ENCODE measurements around the gene CLCN4. TPM values are rescaled to one million over a fixed set of nuclear protein-coding genes. Genes with fewer than 3 reads are reported as not detected.

The CLCN4 gene
- total RNA-seq, 1 donor = 14.1 TPM

GRCh38 chrX:10178866-10179463, 22.2 kb downstream of the CLCN4 start:
- no peak overlapping the region for H3K4me3 ChIP-seq (ENCODE audit: insufficient read depth, low read length)
- H3K9me3 ChIP-seq (ENCODE audit: low read depth, low read length) = no peaks in the 10 kb centered on the region
- DNase-seq (ENCODE audit: insufficient read length, low spot score, missing footprints) = no peak
- no peaks in the 10 kb centered on the region for H3K79me2 ChIP-seq (ENCODE audit: insufficient read depth, low read length)
- no peak overlapping the region for H3K4me2 ChIP-seq (ENCODE audit: insufficient read depth, low read length)
- no peak overlapping the region for H3K27ac ChIP-seq (ENCODE audit: low read depth, low read length)
- no peaks in the 10 kb centered on the region for H4K20me1 ChIP-seq (ENCODE audit: insufficient read depth, low read length)
- H3K4me1 ChIP-seq (ENCODE audit: insufficient read depth, low read length) = peaks cover 11% of the 10 kb centered on the region
- H3K27me3 ChIP-seq (ENCODE audit: insufficient read depth, low read length) = no peaks in the 10 kb centered on the region
- H3K36me3 ChIP-seq (ENCODE audit: insufficient read depth, low read length) = no peaks in the 10 kb centered on the region
- no peak for TF ChIP-seq CTCF (IDR thresholded peaks at IDR 0.05; ENCODE audit: extremely low read depth, low read depth, low read length)
- no peak overlapping the region for H2AFZ ChIP-seq (ENCODE audit: low read length)

- H4K20me1 ChIP-seq (ENCODE audit: insufficient read depth, low read length) = no peaks in the 10 kb centered on the region
- H2AFZ ChIP-seq (ENCODE audit: low read length) = no peak overlapping the region
- H3K9me3 ChIP-seq (ENCODE audit: low read depth, low read length) = no peaks in the 10 kb centered on the region
- no peaks in the 10 kb centered on the region for H3K36me3 ChIP-seq (ENCODE audit: insufficient read depth, low read length)
- no peak overlapping the region for H3K27ac ChIP-seq (ENCODE audit: low read depth, low read length)
- TF ChIP-seq CTCF (IDR thresholded peaks at IDR 0.05; ENCODE audit: extremely low read depth, low read depth, low read length) = no peak
- H3K4me3 ChIP-seq (ENCODE audit: insufficient read depth, low read length) = no peak overlapping the region
- H3K79me2 ChIP-seq (ENCODE audit: insufficient read depth, low read length) = no peaks in the 10 kb centered on the region
- no peak overlapping the region for H3K4me2 ChIP-seq (ENCODE audit: insufficient read depth, low read length)
- no peak for DNase-seq (ENCODE audit: insufficient read length, low spot score, missing footprints)
- H3K4me1 ChIP-seq (ENCODE audit: insufficient read depth, low read length) = no peaks in the 10 kb centered on the region
- no peaks in the 10 kb centered on the region for H3K27me3 ChIP-seq (ENCODE audit: insufficient read depth, low read length)
Observed at GRCh38 chrX:10183760-10184159, 27.0 kb downstream of the CLCN4 start.

- no peaks in the 10 kb centered on the region for H3K79me2 ChIP-seq (ENCODE audit: insufficient read depth, low read length)
- no peak overlapping the region for H3K4me3 ChIP-seq (ENCODE audit: insufficient read depth, low read length)
- H3K4me1 ChIP-seq (ENCODE audit: insufficient read depth, low read length) = no peaks in the 10 kb centered on the region
- H3K27ac ChIP-seq (ENCODE audit: low read depth, low read length) = no peak overlapping the region
- no peak for DNase-seq (ENCODE audit: insufficient read length, low spot score, missing footprints)
- no peaks in the 10 kb centered on the region for H3K36me3 ChIP-seq (ENCODE audit: insufficient read depth, low read length)
- no peaks in the 10 kb centered on the region for H3K9me3 ChIP-seq (ENCODE audit: low read depth, low read length)
- TF ChIP-seq CTCF (IDR thresholded peaks at IDR 0.05; ENCODE audit: extremely low read depth, low read depth, low read length) = no peak
- H2AFZ ChIP-seq (ENCODE audit: low read length) = no peak overlapping the region
- H3K27me3 ChIP-seq (ENCODE audit: insufficient read depth, low read length) = no peaks in the 10 kb centered on the region
- no peak overlapping the region for H3K4me2 ChIP-seq (ENCODE audit: insufficient read depth, low read length)
- no peaks in the 10 kb centered on the region for H4K20me1 ChIP-seq (ENCODE audit: insufficient read depth, low read length)
Observed at GRCh38 chrX:10184411-10184810, 27.6 kb downstream of the CLCN4 start.

- Histone ChIP-seq H3K9me3 (ENCODE audit: low read depth, low read length) (no peaks in the 10 kb centered on the region), H3K4me1 (ENCODE audit: insufficient read depth, low read length) (peaks cover 3% of the 10 kb centered on the region), H3K4me2 (ENCODE audit: insufficient read depth, low read length) (no peak overlapping the region), H3K4me3 (ENCODE audit: insufficient read depth, low read length) (no peak overlapping the region), H3K27me3 (ENCODE audit: insufficient read depth, low read length) (no peaks in the 10 kb centered on the region), H2AFZ (ENCODE audit: low read length) (no peak overlapping the region), H3K36me3 (ENCODE audit: insufficient read depth, low read length) (no peaks in the 10 kb centered on the region), H4K20me1 (ENCODE audit: insufficient read depth, low read length) (no peaks in the 10 kb centered on the region), H3K27ac (ENCODE audit: low read depth, low read length) (no peak overlapping the region), H3K79me2 (ENCODE audit: insufficient read depth, low read length) (no peaks in the 10 kb centered on the region)
- no peak for DNase-seq (ENCODE audit: insufficient read length, low spot score, missing footprints)
- no peak for TF ChIP-seq CTCF (IDR thresholded peaks at IDR 0.05; ENCODE audit: extremely low read depth, low read depth, low read length)
Observed at GRCh38 chrX:10186355-10186754, 29.6 kb downstream of the CLCN4 start.
